T-helper 2 cell (primary cell): ENCODE results near the gene CXXC1.
"Not testable (repeated sequence)": the region's sequence is repeated elsewhere in the genome, so short reads cannot be mapped to it uniquely, and the experiment has no call there.

Experiments
- DNase-seq, 5 experiments: peaks; one replicate each; pipeline versions ENCODE4 v3.0.0 to v3.0.0-alpha.2; 2012 to 2022
- total RNA-seq, 2 donors: gene quantifications; one replicate each; lab custom pipeline; 2026; lab: John Stamatoyannopoulos, UW

The CXXC1 gene
- total RNA-seq: 77.3 to 86.3 reads per million in 2 donors

DNA sequence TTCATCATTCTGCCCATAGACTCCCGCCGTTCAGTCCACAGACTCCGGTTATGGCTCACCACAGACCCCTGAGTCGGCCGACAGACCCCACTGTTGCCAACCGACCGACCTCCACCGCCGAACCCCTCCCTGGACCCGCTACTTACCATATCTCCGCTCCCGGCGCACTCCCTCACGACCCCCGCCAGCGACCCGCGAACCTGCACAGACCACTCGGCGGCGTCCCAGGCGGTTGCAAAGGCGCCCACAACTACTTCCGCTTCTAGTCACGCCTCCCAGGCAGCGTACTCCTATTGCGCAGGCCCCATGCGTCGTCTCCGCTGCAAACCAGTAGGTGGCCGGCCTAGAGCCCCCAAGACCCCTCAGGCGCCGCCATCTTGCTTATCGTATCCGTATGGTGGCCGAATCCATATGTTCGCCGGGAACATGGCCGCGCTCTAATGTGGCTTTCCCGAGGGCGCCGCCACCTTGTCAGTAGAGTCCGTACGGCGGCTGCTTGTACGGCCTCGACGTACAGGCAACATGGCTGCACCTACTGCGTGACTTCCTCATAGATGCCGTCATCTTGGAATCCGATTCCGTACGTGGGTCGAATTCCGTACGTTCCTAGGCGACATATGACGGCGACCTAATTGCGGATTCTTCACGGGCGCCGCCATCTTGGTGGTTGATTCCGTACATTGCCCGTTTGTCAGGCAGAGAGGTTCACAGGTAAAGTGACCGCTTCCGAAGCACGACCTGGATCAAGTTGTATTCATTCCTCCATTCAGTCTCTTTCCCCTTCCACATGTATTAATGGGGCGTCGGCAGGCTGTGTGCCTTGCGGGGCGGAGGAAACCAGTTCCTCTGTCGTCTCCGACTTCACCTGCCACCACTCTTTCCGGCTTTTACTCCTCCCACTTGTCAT, at the start of gene CXXC1:
CXXC1 (minus strand) TSS at position 252 of the 907 bp plus-strand sequence; CDS start at position 149, 103 bp downstream.
- peak; percentile 91 to 100 (median 98) for DNase-seq

DNA sequence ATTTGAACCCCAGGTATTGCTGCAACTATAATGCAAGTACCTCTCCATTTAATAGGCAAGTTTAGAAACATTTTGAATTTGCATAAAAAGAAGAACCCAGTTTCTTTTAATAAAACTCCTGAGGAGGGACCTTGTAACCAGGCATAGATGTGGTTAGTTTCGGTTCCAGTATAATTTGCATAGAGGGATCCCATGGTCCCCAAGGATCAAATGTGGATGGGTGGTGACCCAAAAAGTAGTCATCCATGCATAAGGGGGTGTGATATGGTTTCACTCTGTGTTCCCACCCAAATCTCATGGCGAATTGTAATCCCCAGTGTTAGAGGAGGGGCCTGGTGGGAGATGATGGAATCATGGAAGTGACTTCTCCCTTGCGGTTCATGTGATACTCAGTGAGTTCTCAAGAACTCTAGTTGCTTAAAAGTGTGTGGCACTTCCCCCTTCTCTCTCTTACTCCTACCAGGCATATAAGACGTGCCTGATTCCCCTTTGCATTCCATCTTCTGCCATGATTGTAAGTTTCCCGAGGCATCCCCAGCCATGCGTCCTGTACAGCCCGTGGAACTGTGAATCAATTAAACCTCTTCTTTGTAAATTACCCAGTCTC, 47.2 kb upstream of the CXXC1 start:
- no peak for DNase-seq

DNA sequence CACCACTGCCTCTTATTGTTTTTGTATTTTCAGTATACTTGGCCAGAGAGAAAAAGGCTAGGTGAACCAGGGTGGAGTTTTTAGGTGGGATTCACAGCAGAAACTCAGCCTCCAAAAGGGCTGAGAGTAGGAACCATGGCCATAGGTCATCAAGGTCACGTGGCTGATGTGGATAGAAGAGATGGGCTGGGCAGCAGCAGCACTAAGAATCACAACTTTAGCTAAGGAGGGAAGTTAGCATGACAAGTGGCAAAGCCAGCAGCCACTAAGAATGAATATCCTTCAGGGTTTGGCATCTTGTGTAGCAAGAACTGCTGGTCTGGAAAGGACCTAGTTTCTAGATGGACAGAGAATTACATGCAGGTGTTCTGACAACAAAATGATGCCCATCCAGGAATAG, 44.2 kb upstream of the CXXC1 start:
- DNase-seq: no peak

DNA sequence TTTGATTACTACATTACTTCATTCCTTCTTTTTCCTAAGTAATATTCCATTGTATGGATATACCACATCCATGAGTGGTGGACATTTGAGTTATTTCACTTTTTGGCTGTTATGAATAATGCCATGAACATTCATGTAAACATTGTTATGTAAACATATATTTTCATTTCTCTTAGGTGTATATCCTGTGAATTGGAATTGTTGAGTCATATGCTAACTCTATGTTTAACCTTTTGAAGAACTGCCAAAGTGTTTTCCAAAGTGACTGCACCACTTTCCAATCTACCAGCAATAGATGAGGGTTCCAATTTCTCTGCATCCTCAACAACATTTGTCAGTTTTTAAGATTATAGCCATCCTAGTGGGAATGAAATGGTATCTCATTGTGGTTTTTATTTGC, 42.7 kb upstream of the CXXC1 start:
- DNase-seq: no peak

DNA sequence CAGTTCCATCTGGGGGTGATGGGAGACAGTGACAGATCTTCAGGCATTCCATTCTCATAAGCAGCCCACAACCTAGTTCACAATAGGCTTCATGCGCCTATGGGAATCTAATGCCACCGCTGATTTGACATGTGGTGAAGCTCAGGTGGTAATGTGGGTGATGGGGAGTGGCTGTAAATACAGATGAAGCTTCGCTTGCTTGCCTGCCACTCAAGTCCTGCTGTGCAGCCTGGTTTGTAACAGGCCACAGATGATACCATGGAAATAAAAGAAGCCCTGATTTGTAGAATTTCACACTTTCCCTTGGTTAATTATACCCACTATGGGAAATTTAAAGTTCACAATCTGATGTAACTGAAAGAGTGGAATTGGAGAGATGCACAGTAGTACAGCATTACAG, 40.5 kb upstream of the CXXC1 start:
- no peak for DNase-seq

DNA sequence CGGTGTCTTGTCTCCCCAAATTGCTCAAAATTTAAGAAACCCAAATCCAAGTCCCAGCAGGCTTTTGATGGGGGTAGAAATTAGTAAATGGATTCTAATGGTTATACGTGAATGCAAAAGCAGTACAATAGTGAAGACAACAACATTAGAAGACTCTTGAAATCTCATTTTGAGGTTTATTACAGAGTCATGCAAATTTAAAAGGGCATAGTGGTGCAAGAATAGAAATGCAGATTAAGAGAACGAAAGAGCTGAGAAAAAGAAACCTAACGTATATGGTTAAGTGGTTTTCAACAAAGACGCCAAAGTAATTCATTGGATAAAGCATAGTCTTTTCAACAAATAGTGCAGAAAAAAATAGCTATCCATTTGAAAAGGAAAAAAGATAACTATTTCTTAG, 33.2 kb upstream of the CXXC1 start:
- DNase-seq: no peak

DNA sequence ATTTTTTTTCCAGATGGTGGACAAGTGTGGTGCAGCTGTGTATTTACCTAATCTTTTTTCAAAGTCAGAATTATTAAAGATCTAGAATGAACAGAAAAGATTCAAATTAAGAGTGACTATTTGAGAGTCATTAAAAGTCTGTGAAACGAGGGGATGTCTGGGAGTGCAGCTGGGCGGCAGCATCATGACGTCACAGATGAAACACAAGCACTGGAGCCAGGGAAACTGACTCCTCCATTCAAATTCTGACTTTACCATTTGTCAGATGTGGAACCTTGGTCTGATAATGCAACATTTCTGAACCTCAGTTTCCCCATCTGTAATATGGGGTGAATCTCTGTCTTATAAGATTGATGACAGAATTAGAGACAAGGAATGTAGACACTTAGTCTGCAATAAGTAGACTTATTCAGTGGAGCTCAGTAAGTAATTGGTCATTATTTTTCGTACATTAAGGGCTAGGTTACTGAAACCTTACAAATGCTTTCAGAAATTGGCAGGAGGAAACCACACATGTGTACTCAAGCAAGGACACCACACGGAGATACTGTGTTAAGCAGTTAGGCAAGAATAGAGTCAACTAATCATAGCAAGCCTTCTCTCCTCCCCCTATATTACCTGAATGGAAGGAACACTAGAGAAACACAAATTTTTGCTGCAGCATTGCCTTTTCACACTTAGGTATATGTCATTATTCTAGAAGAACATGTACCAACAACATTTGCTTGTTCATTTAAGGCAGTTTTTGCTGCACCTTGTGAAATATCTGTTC, 27.8 kb upstream of the CXXC1 start:
- no peak for DNase-seq

DNA sequence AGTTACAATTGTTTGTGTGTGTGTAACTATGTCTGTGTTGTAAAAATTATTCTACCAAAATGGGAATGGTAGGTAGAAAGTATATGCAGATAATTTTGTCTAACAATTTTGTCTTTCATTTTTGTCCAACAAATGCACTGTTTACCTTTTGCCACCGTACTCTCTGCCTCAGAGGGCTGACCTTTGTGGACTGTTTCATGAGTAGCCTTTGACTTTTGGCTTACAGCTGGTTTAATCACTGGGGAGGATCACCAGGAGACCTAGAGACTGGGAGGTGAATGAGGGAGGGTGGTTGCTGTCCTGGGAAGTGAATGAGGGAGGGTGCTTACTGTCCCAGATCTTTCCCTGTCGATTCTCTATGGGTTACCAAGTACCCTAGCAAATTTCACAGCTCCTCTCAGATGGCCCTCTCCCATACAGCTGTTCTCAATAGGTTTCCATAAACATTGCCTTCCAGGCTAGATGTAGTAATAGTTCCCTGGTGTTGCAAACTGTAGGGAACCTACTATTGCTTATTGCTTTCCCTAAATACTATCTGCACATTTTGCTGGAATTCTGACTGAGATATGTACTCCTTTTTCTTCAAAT, 26.5 kb upstream of the CXXC1 start:
- DNase-seq: no peak

DNA sequence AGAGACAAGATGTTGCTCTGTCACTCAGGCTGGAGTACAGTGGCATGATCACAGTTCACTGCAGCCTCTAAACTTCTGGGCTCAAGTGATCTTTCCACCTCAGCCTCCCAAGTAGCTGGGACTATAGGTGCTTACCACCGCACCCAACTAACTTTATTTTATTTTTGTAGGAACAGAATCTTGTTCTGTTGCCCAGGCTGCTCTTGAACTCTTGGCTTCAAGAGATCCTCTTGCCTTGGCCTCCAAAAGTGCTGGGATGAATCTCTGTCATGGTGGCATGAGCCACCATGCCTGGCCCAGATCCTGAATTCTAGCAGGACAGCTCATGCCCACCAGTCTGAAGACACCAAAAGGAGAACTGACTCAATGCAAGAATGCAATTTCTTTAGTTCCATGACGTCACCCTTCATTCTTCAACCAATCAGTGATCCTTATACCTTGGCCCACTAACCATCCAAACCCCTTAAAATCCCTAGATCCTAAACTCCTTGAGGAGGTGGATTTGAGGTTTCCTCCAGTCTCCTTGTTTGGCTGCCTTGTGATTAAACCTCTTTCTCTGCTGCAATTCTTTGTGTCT, 25.6 kb upstream of the CXXC1 start:
- no peak for DNase-seq

DNA sequence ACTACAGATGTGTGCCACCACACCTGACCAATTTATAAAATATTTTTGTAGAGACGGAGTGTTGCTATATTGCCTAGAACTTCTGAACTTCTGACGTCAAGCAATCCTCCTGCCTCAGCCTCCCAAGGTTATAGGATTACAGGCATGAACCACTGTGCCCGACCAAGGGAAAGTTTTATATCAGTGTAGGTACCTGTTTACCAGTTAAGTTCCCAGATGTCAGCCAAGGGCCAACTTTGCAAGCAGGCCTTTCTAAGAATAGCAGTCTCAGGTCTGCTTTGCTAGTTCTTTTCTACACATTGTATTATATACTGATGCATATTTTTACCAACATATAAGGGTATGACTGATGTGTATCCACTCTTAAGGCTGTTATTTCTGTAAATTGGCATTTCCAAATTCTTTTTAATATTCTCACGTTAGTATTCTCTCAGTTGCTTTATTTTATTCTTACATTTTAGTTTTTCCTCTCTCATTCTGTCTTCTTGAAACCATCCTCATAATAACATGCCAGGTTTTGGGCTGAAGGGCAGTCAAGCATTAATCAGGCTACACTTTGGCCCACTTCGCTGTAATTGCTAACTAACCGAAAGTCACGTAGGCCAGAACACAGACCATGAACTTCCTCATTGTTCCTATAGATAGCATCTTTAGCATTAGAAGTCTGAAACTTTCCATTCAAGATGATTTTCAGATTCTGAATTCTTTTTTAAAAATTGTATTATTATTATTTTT, 25.0 kb upstream of the CXXC1 start:
- DNase-seq: no peak

DNA sequence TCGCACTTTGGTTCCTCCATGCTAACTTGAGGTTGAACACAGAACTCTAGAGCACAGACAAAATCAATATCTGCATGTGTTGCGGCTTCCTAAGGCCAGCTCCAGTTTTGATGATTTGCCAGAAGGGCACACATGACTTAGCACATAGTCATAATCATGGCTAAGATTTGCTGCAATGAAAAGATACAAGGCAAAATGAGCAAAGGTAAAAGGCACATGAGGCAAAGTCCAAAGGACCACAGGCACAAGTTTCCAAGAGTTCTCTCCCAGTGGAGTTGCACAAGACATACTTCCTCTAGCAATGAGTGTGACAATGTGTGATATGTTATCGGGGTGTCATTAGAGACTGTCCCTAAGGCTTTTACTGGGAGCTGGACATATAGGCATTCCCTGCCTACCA, 24.2 kb upstream of the CXXC1 start:
- no peak for DNase-seq

DNA sequence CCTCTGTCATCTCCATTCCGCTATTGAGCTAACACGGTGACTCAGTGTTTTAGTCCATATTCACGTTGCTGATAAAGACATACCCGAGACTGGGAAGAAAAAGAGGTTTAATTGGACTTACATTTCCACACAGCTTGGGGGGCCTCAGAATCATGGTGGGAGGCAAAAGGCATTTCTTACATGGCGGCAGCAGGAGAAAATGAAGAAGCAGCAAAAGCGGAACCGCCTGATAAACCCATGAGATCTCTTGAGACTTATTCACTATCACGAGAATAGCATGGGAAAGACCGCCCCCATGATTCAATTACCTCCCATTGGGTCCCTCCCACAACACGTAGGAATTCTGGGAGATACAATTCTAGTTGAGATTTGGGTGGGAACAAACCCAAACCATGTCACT, 22.6 kb upstream of the CXXC1 start:
- DNase-seq: no peak

DNA sequence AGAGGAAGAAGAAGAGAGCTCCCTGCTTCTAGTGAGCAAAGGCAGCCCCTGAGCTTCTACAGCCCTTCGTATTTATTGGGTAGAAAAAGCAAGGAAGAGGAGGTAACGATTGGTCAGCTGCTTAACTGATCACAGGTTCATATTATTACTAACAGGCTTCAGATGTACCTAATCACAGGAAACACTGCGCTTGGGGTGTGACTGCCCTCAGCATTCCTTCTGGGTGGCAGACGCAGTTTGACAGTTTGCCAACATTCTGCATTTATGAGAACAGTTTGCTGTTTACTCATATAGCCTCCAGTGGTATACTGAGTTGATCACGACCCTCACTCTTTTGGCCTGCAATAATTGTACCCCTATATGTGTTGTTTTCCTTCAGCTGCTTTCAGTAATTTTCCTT, 21.4 kb upstream of the CXXC1 start:
- not testable (repeated sequence) for DNase-seq

DNA sequence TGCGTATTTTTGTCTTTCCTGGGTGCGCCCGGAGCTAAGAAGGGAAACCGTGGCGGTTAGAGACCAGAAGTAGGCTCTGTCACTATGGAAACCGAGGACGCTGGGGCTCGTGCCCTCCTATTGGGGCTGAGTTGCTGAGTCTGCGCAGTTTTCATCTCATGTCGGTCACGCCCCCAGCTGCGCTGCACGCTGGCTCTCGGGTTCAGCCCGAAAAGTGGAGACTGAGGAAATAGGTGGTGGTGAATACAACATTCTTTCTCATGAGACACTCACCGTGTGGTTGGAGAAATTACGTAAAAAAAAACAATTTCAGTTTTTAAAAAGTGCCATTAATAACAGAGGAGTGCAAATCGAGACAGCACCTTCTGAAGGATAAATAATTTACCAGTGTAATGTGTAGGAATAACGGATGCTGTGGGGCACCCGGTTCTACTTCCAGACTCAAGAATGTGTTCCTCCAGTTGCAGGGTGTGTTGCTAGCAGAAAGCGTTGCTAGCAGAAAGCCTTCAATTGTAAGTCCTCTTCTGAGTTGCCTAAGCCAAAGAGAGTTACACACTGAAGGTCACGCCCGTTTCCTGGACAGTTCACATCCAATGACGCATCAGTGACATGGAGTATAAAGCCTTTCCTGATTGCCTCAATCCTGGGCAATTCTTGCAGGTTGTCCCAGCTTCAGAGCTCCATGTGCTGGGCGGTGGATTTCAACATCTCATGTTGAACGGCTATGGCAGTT, 20.4 kb upstream of the CXXC1 start:
- DNase-seq: peak; percentile 61 to 95 (median 82)

DNA sequence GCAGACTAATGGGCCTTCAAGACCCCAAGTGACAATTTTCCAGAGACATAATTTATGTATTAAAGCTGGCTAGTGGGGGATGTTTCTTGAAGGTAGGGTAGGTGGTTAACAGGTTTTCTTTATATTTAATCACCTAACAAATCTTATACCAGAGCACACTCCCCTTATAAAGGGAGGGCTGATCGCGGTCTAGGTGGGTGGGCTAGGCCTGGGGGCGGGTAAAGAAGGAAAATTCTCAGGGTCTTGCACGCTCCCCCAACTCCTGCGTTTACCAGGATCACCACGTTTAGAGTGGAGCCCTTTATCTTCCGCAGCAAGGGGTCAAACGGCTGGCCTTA, 19.9 kb upstream of the CXXC1 start:
- DNase-seq: no peak

DNA sequence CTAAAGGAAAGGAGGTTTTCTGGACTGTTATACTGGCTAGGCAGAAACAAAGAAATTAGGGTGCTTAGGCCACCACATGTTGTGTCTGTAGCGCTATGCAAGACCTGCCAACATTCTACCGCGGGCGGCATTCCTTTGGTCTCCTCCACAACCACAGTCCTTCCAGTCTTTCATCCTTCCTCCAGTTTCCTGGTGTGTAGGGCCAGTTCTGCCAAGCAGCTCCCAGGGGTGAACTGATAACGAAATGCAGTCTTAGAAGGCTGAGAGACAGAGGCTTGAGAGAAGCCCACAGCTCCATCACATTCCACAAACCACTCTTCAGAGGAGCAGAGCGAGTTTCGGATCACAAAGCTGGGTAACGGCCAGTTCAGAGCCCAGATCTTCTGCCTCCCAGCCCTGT, 19.5 kb upstream of the CXXC1 start:
- DNase-seq: no peak

DNA sequence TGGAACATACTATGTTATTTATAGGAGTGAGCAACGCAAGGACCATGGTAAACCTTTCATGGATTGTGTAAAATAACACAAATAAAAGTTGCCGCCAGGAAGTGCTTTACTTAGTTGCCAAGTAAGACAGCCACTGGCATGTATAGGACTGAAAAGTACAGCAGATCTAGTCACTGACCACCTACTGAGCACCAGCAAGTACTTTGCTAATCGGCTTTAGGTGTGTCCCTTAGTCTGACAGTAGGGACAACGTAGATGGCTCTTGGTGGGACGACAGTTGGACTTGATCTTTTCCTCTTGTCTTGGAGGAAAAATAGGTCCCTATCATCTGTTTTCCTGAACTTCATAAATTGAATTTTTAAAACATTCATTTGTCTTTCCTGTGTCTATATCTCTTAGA, 13.6 kb upstream of the CXXC1 start:
- DNase-seq: no peak

DNA sequence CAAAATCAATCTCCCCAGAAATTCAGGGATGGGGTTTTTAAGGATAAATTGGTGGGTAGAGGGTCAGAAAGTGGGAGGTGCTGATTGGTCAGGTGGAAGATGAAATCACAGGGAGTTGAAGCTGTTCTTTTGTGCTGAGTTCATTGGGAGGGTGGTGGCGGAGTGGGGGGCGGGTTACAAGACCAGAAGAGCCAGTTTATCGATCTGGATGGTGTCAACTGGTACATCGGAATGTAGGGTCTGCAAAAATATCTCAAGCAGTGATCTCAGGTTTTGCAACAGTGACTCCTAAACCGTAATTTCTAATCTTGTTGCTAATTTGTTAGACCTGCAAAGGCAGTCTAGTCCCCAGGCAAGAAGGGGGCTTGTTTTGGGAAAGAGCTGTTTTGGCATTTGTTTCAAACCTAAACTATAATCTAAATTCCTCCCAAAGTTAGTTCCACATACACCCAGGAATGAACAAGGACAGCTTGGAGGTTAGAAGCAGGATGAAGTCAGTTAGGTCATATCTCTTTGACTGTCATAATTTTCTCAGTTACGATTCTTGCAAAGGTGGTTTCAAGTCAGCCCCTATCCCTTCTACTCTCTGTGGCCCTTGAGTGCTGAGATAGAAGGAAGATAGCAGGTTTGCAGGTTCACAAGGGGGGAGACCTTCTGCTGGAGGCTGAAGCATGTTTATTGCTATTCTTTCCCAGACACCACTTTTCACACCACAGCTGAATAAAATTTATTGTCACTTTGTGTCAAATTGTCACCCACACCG, 12.3 kb upstream of the CXXC1 start:
- no peak for DNase-seq

DNA sequence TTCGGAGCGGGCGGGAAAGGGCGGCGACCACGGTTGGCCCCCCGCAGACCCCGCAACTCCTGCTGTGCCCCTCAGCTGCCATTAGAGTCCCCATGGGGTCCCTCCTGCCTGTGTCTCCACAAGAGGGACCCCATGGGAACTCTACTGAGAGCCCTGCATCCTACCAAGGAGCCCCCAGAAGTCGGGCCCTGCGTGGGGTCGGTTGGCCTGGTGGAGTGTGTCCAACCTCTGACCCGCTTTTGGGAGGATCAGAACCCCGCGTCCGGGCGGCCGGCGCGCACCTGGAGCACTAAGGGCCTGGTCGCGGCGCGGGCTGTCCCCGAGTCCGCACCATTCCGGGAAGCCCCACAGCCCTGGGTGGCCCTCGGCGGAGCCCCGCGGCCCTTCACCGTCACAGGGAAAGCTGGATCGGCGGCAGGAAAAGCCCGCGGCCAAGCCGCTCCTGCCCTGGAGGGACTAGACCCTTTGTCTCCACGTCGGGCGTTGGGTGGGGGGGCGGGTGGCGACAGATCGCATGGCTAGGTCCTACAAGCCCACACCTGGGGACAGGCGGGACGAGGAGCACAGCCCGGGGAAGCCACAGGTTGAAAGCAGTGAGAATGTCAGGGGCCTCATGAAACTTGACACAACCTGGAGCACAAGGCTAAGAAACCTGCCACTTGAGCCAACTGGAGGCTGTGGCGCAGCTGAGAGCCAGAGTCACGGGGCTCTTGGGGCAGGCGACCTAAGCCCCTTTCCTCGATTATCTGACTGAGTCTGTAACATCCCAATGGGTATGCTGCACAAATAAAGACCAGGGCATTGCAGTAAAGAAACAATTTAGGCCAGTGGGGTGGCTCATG, 11.2 kb upstream of the CXXC1 start:
- DNase-seq: no peak
